A549 (cell line): ENCODE results near the gene KRT7. TPM values are rescaled to one million over a fixed set of nuclear protein-coding genes. Genes with fewer than 3 reads are reported as not detected.

Experiments
- ATAC-seq, 2 experiments: fragments of 200-7000 bp in 1 of 2; fragments of >200 bp in 1 of 2; cut with Nextera tagmentation in 1 of 2; cut with Tn5 transposase in 1 of 2; 3 replicates each; pipeline versions ENCODE4 v1.8.0 to v1.9.1; 2018 to 2020; ENCODE audit warnings: mild to moderate bottlenecking in 1 of 2, moderate library complexity in 1 of 2
- CTCF ChIA-PET: fragments of 300-600 bp; sonication (Branson Sonifier 250); formaldehyde crosslinking; extraction: SDS; loops from one replicate; lab custom pipeline; 2021; ENCODE audit warnings: antibody characterized with exemption, inconsistent platforms; lab: Yijun Ruan, JAX
- POLR2A ChIA-PET: fragments of 350-600 bp; formaldehyde crosslinking; extraction: SDS; loops from one replicate; lab custom pipeline; 2021; ENCODE audit warnings: antibody characterized with exemption, inconsistent platforms; lab: Yijun Ruan, JAX
- DNase-seq, 2 experiments: peaks; one replicate each; pipeline versions ENCODE4 v3.0.0 to v3.0.0-alpha.2; 2011 to 2016; ENCODE audit warnings: low read depth in 1 of 2, low spot score in 1 of 2
- FAIRE-seq: peaks from 2 replicates; lab custom pipeline; 2011; peaks lifted over from hg19 to GRCh38; lab: Jason Lieb, UNC
- H3K27ac ChIP-seq, 2 experiments: fragments of >200 bp; sonication (Bioruptor Twin); formaldehyde crosslinking; 3 replicates each; pipeline ENCODE4 v1.5.1; 2016 to 2017
- H3K4me1 ChIP-seq: fragments of >200 bp; sonication (Bioruptor Twin); formaldehyde crosslinking; 3 replicates; pipeline ENCODE4 v1.6.1; 2016
- H3K4me2 ChIP-seq: fragments of >200 bp; sonication (Bioruptor Twin); formaldehyde crosslinking; 3 replicates; pipeline ENCODE4 v1.6.1; 2016
- H3K4me3 ChIP-seq: fragments of >200 bp; sonication (Bioruptor Twin); formaldehyde crosslinking; 3 replicates; pipeline ENCODE4 v1.5.1; 2016
- H3K9me3 ChIP-seq: fragments of >200 bp; sonication (Bioruptor Twin); formaldehyde crosslinking; 3 replicates; pipeline ENCODE4 v1.6.1; 2016
- CHD4 ChIP-seq: fragments of 200-600 bp; sonication (generic); IDR thresholded peaks from 2 replicates; pipeline ENCODE4 v1.6.1; 2016; ENCODE audit warnings: antibody characterized with exemption, mild to moderate bottlenecking, borderline replicate concordance
- EHMT2 ChIP-seq: fragments of 200-600 bp; sonication (generic); IDR thresholded peaks from 2 replicates; pipeline ENCODE4 v1.6.1; 2016; ENCODE audit warnings: antibody characterized with exemption, low read depth, mild to moderate bottlenecking, moderate library complexity
- EP300 ChIP-seq, 2 experiments: fragments of >200 bp; sonication (Bioruptor Twin); formaldehyde crosslinking; IDR thresholded peaks; 2 replicates in 1 of 2; 3 replicates in 1 of 2; pipeline ENCODE4 v1.6.1; 2016 to 2017
- ESRRA ChIP-seq: fragments of 150-350 bp; IDR thresholded peaks from 2 replicates; pipeline ENCODE4 v1.6.1; 2014; ENCODE audit warnings: mild to moderate bottlenecking, low read length, borderline replicate concordance
- FOSB ChIP-seq: fragments of 250-450 bp; sonication (Bioruptor Pico); IDR thresholded peaks from 2 replicates; pipeline ENCODE4 v1.5.0; 2020; ENCODE audit warnings: mild to moderate bottlenecking, moderate library complexity
- FOSL2 ChIP-seq, 2 experiments: fragments of 450-650 bp in 1 of 2; fragments of >200 bp in 1 of 2; sonication (Bioruptor Twin) in 1 of 2; formaldehyde crosslinking; IDR thresholded peaks; 2 replicates each; pipeline versions ENCODE4 v1.5.0 to v1.6.1; 2016 to 2020; ENCODE audit warnings: mild to moderate bottlenecking in 1 of 2, moderate library complexity in 1 of 2
- HEYL ChIP-seq: fragments of 250-450 bp; sonication (Bioruptor Pico); IDR thresholded peaks from 2 replicates; pipeline ENCODE4 v1.8.0; 2021; ENCODE audit warnings: mild to moderate bottlenecking, moderate library complexity
- HOXB13 ChIP-seq: fragments of 250-450 bp; sonication (Bioruptor Pico); IDR thresholded peaks from 2 replicates; pipeline ENCODE4 v1.5.0; 2020; ENCODE audit warnings: low read depth, mild to moderate bottlenecking, moderate library complexity
- HOXB5 ChIP-seq: fragments of 250-450 bp; sonication (Bioruptor Pico); IDR thresholded peaks from 2 replicates; pipeline ENCODE4 v1.5.0; 2020; ENCODE audit warnings: mild to moderate bottlenecking, moderate library complexity
- MAZ ChIP-seq: fragments of 150-350 bp; IDR thresholded peaks from 2 replicates; pipeline ENCODE4 v1.6.1; 2014; ENCODE audit warnings: antibody characterized with exemption, low read depth, low read length, borderline replicate concordance
- MYC ChIP-seq: IDR thresholded peaks from 2 replicates; pipeline ENCODE4 v1.6.1; 2012; ENCODE audit warnings: mild to moderate bottlenecking, inconsistent platforms, low read length, improper control_type of control experiment, borderline replicate concordance
- NR3C1 ChIP-seq: fragments of >200 bp; sonication (Bioruptor Twin); formaldehyde crosslinking; IDR thresholded peaks from 3 replicates; pipeline ENCODE4 v1.6.1; 2017
- ZC3H11A ChIP-seq: fragments of 450-650 bp; IDR thresholded peaks from 2 replicates; pipeline ENCODE4 v1.6.1; 2014; ENCODE audit warnings: antibody characterized with exemption, mild to moderate bottlenecking
- ZNF302 ChIP-seq: fragments of 250-450 bp; sonication (Bioruptor Pico); IDR thresholded peaks from 2 replicates; pipeline ENCODE4 v1.9.0; 2021; ENCODE audit warnings: inconsistent platforms, mild to moderate bottlenecking, moderate library complexity
- WGBS: methylation state at CpG from one replicate; pipeline ENCODE4 v1.1.6; 2017; ENCODE audit errors: missing lambda C conversion rate; 5-methylcytosine and 5-hydroxymethylcytosine counted together
- polyA plus RNA-seq, 4 experiments: library from polyadenylated mRNA; depleted of rRNA in 3 of 4; stranded (reverse); fragments of >200 nt; fragmentation: RNase III in 1 of 4; extraction: RNeasy Plus Mini Kit Qiagen cat#74134 plus additional on column Dnase treatment in 1 of 4; gene quantifications; 2 replicates in 3 of 4; 3 replicates in 1 of 4; pipeline ENCODE4 v1.2.3, GENCODE V29; 2011 to 2017
- TF ChIP-seq, protein P1 (sequence below): IDR thresholded peaks from 2 replicates; pipeline ENCODE4 v1.6.1; 2012; ENCODE audit warnings: low read depth, borderline replicate concordance
- TF ChIP-seq, protein P2 (sequence below): fragments of 150-350 bp; IDR thresholded peaks from 2 replicates; pipeline ENCODE4 v1.6.1; 2014; ENCODE audit warnings: low read depth, mild to moderate bottlenecking, low read length
- TF ChIP-seq, protein P3 (sequence below): fragments of 250-450 bp; sonication (Bioruptor Pico); IDR thresholded peaks from 2 replicates; pipeline ENCODE4 v1.5.0; 2020; ENCODE audit warnings: low read depth, mild to moderate bottlenecking, moderate library complexity
- TF ChIP-seq, protein P4 (sequence below): fragments of >200 bp; sonication (Bioruptor Twin); formaldehyde crosslinking; IDR thresholded peaks from 3 replicates; pipeline ENCODE4 v1.6.1; 2016

KRT7 gene
- polyA plus RNA-seq, 2 of the 4 experiments (the other 2 are of a cell fraction) = 2,623 to 3,055 TPM

DNA sequence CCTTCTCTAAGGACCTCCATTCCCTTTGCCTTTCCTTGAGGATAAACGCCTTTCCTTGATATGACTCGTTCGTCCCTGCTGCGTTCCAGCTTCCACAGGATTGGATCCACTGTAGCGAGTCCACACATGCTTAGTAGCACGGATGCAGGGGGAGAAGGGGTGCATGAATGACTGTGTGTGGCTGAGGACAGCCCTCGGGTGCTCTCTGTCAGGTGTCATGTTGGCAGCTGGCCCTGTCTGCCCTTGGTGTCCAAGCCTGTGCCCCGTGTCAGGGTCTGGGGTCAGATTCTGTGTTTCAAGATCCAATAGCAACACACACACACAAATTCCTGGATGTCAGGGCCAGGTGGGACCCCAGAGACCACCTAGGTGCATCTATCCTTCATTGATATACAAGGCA lies 23.7 kb upstream of the KRT7 start:
- ATAC-seq (no peak), DNase-seq (no peak), FAIRE-seq (no peak)
- 76% methylated on average over 8 of the region's 8 CpGs for WGBS
- H3K4me3 ChIP-seq = no peak overlapping the region
- no peaks in the 10 kb centered on the region for H3K9me3 ChIP-seq
- peaks cover 82% of the 10 kb centered on the region for H3K4me1 ChIP-seq
- TF ChIP-seq EHMT2 (no peak), MYC (no peak), FOSB (no peak), HEYL (CRISPR knock-in tag) (no peak), EP300 (IDR thresholded peaks at IDR 0.05) (no peak), MAZ (no peak), ESRRA (no peak), ZNF302 (CRISPR knock-in tag) (no peak)
- TF ChIP-seq, protein P1, sequence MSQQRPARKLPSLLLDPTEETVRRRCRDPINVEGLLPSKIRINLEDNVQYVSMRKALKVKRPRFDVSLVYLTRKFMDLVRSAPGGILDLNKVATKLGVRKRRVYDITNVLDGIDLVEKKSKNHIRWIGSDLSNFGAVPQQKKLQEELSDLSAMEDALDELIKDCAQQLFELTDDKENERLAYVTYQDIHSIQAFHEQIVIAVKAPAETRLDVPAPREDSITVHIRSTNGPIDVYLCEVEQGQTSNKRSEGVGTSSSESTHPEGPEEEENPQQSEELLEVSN = no peak
- TF ChIP-seq, protein P2, sequence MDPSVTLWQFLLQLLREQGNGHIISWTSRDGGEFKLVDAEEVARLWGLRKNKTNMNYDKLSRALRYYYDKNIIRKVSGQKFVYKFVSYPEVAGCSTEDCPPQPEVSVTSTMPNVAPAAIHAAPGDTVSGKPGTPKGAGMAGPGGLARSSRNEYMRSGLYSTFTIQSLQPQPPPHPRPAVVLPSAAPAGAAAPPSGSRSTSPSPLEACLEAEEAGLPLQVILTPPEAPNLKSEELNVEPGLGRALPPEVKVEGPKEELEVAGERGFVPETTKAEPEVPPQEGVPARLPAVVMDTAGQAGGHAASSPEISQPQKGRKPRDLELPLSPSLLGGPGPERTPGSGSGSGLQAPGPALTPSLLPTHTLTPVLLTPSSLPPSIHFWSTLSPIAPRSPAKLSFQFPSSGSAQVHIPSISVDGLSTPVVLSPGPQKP = no peak
- TF ChIP-seq, protein P3, sequence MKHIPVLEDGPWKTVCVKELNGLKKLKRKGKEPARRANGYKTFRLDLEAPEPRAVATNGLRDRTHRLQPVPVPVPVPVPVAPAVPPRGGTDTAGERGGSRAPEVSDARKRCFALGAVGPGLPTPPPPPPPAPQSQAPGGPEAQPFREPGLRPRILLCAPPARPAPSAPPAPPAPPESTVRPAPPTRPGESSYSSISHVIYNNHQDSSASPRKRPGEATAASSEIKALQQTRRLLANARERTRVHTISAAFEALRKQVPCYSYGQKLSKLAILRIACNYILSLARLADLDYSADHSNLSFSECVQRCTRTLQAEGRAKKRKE (CRISPR knock-in tag) = no peak
- peak overlapping the region; percentile 36 to 96; a peak in 4 of 6 replicates for H3K27ac ChIP-seq
- POLR2A ChIA-PET = no interaction called here
- CTCF ChIA-PET = interaction anchor here (0.9 to 14.1 kb wide), 5 partner anchors 14 to 676 kb away, joined by 3 to 175 read pairs (median 4); no protein-coding TSS in a partner anchor
- no peak overlapping the region for H3K4me2 ChIP-seq

DNA sequence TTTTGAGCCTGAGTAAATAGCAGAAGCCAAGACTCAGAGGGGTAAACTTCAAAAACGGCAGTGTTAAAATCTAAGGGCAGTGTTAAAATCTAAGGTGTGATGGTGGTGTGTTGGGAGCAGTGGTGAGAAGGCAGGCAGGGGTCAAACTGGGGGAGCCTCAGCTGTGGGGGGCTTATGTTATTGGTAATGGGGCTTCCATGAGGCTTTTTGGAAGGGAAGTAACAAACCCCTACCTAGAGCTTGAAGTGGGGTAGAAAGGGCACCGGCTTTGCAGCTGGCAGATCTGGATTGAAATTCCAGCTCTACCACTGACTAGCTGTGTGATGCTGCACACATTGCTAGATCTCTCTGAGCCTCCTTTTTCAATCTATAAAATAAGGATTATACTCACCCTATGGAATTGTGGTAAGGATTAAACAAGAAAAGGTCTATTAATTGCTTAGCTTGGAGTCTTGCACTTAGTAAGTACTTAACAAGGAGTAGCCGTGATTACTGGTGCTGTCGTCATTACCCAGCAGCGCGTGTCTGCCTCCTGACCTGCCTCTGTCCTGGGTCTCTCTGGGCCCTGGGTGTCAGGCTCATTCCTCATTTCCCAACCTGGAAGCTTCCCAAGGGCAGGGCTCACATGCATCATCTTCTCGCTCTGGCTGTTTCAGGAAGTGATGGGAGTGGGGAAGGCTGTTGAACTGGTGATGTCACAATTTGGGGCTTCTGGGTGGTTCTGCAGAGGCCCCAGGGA lies 22.7 kb upstream of the KRT7 start:
- Histone ChIP-seq H3K9me3 (no peaks in the 10 kb centered on the region), H3K4me3 (no peak overlapping the region), H3K4me1 (peaks cover 82% of the 10 kb centered on the region), H3K27ac (peak overlapping the region; percentile 36 to 96), H3K4me2 (peak overlapping the region; percentile 19; the same call in 1 of the 3 replicates)
- TF ChIP-seq FOSB (no peak), HOXB13 (CRISPR knock-in tag) (no peak), ZNF302 (CRISPR knock-in tag) (no peak), FOSL2 (IDR thresholded peaks at IDR 0.05) (no peak), FOSL2 (CRISPR knock-in tag; IDR thresholded peaks at IDR 0.05) (no peak), ZC3H11A (no peak), CHD4 (no peak), NR3C1 (no peak), HOXB5 (CRISPR knock-in tag) (no peak)
- TF ChIP-seq, protein P4, sequence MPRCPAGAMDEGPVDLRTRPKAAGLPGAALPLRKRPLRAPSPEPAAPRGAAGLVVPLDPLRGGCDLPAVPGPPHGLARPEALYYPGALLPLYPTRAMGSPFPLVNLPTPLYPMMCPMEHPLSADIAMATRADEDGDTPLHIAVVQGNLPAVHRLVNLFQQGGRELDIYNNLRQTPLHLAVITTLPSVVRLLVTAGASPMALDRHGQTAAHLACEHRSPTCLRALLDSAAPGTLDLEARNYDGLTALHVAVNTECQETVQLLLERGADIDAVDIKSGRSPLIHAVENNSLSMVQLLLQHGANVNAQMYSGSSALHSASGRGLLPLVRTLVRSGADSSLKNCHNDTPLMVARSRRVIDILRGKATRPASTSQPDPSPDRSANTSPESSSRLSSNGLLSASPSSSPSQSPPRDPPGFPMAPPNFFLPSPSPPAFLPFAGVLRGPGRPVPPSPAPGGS = no peak
- ChIA-PET POLR2A (interaction anchor here (0.7 to 2.1 kb wide), 2 partner anchors 18 to 23 kb away, joined by 3 to 10 read pairs; partner anchors contain the start of genes KRT7 and KRT80), CTCF (interaction anchor here (1.1 to 14.1 kb wide), 6 partner anchors 13 to 670 kb away, joined by 3 to 175 read pairs (median 4); no protein-coding TSS in a partner anchor)
- no peak for ATAC-seq
- no peak for FAIRE-seq
- WGBS = 90% methylated on average over 7 of the region's 7 CpGs
- peak in 1 of 2 experiments; percentile 57 for DNase-seq
